GM19452 (cell line): ENCODE measurements around the gene ASB6.
"Not testable (repeated sequence)": the region's sequence is repeated elsewhere in the genome, so short reads cannot be mapped to it uniquely, and the experiment has no call there.

ENCODE experiments used
- ATAC-seq: cut with Tn5 transposase; IDR thresholded peaks from one replicate; pipeline ENCODE4 v1.9.1; 2021; ENCODE audit not compliant: unreplicated experiment

Gene ASB6

DNA sequence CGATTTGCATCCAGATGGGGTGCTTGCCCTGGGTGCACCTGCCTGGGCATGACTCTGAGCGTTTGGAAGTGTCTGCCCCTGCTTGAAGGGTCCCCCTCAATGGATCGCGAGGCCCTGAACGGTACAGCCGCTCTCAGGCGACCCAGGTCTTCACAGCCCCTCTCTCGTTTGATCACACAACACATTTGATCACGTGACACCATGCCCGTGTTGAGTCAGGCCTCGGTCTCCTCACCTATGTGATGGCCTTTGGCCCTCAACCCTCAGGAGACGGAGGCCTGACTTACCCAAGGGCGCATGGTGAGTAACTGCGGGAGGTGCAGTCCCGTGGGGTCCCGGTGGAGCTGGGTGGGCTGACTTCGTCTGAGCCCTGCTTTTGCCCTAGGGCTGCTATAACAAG is 3.0 kb upstream of the ASB6 start:
- no peak for ATAC-seq

- ATAC-seq, result no peak
These were observed 2.4 kb upstream of the ASB6 start for GRCh38 chr9:129644365-129644764.

DNA sequence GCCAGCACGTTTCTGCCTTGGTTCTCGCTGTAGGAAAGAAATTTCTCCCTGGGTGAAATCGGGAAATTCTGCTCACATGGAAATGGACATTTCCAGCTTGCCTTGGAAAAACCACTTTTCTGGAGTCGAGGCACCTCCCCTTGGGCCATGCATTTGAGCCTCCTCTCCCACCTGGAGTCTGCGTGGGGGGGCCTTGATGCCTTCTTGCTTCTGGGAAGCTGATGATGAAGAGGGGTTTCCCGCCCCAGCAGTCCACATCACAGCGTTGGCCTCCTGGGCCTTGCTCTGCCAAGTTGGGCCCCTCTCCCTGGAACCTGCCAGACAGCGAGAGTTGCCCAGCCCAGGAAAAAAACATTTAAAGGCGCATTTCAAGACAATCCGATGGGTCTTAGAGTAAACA is 1.8 kb upstream of the ASB6 start:
- no peak for ATAC-seq

DNA sequence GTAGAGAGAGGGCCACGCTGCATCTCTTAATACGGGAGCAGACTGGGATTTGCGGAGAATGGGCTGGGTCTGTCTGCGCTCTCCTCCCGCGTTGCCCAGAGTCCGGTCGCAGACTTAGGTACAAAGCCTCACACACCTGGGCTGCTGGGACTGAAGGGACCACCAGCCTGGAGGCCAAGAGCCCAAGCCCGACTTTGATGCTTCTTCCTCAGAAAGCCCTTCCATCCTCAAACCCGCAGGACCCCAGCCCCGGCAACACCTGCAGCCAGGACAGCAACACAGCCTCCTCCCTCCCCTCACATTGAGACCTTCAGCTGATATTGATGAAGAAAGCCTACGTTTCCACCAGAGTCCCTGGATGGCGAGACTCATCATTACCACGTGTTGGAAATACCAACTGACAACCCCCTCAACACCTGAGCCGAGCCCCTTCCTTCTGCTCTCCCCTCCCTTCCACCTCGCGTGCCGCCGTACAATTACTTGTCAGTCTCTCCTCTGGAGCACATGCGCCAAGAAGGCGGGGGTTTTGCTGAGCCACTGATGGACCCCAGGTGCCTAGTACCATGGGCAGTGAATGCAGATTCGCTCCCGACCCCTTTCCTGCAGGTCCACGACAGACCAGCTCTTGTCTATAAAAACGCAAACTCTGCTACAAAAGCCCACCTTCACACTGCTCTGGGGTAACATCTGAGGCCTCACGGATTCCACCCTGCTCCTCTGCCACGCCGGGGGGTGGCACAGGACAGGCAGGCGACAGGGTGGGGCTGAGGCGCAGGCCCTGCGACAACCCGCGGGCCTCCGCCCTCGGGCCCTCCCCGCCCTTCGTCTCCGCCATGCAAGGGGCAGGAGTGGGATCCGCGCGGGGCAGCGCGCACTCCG is 841 bp downstream of the ASB6 start:
- ATAC-seq, result no peak

DNA sequence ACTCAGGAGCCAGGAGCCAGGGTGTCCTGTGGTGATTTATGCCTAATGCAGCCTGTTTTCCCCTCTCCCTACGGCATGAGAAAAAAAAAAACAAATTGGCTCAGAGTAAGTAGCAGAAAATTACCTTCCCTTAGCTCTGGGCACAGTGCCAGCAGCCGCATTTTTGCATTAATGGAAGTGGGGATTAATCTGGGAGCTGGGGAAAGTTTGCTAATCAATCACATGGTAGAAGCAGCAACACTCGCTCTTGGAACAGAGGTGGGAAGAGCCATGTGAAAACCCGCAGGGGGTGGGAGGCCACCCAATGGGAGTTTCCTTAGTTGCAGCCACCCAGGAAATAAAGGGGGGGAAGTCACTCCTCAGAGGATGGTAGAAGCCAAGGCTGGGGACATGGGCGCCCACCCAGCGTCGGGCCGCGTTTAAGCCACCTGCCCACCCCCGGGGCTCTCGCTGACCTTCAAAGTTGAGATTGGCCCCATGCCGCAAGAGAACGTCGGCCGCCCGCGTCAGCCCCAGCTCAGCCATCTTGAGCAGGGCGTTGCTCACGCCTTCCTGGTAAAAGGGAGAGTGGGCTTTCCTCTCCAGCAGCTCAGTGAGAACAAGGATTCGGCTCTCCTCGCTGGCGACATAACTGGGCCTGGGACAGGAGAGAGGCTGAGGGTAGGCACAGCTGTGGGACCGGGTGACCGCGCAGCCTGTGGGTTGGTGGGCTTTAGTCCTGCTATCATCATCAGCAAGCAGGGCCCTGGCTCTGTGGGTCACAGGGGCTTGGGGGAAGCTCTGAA is 1.7 kb downstream of the ASB6 start:
- ATAC-seq, result no peak

GRCh38 chr9:129639756-129640085 is 2.2 kb downstream of the ASB6 start:
- ATAC-seq, result no peak

DNA sequence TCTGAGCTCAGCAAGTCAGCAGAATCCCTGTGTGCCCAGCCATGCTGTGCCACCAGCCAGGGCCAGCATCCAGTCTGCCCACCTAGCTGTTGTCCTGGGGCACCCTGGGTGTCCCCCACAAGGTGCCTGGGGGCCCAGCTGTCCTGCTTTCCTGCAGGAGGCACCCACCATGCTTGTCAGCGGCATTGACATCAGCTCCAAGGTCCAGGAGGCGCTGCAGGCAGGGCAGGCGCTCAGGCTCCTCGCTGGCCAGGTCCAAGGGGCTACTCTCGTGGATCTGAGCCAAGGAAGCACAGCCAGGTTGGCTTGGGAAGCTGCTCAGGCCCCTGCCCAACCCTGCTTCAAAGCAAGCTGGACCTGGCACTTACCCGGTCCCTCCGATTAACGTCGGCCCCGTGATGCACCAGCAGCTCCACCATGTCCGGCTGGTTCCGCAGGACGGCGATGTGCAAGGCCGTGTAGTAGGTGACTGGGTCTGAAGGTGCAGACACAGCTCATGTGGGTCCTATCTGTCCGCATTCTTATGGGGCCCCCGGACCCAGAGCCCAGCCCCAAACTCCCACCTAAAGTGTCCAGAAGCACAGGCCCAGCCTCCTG is 2.8 kb downstream of the ASB6 start:
- no peak for ATAC-seq

DNA sequence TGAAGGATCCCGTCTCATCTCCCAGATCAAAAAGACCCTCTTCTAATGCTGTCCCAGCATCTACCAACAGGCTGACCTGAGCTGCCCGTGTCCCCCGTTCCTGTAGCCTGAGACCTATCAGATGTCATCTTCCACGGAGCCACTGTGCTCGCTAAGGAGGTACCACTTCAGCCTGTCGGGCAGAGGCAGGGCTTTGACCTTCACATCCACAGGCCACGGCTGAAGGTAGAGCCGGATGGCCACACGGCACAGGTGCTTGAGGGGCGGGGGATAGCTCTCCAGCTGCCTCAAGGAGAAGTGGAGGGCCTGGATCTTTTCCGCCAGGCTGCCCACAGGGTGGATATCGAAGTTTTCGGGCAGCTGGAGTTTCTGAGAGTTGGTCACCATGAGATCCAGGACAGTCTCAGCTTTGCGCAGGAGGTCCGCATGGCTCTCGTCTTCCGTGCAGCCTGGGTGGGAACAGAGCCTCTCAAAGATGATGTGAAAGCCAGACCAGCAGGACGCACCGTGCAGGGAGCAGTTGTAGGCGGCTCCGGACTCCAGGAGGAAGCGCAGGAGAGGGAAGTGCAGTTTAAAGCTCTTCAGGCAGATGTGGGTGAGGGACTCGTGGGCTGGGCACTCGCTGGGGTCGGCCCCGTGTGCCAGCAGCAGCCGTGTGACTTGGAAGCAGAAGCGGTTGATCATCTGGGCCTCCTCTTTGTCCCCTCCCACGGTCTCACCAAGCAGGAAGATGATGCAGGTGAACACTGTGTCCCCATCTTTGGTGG is 4.1 kb downstream of the ASB6 start:
- ATAC-seq, result no peak

DNA sequence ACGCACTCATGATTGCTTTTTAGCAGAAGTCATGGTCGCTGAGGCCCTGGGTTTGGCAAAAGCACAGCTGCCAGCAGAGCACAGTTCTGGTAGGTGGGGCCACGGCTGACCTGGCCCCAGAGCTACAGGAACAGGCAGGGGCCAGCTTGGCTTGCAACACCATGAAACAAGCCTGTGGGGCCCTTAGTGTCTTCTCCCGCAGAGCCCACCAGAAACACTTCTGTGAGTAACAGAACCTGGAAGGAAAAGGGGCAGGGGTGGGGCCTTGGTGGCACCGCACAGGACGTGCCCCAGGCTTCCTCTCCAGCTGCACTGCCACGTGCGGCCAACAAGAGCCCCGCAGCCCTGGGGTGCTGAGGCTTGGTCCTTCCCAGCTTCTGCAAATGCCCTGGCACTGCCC is 4.8 kb downstream of the ASB6 start:
- ATAC-seq, result no peak

- not testable (repeated sequence) for ATAC-seq
These were observed 5.6 kb downstream of the ASB6 start for GRCh38 chr9:129636343-129636742.

GRCh38 chr9:129635099-129636065 is 6.6 kb downstream of the ASB6 start:
- no peak for ATAC-seq

- no peak for ATAC-seq
These were observed 8.1 kb downstream of the ASB6 start for GRCh38 chr9:129633848-129634247.

- ATAC-seq, result no peak
These were observed 8.7 kb downstream of the ASB6 start for GRCh38 chr9:129633207-129633606.

- ATAC-seq, result no peak
These were observed 9.5 kb downstream of the ASB6 start for GRCh38 chr9:129632460-129632859.

- no peak for ATAC-seq
These were observed 10.2 kb downstream of the ASB6 start for GRCh38 chr9:129631674-129632129.

GRCh38 chr9:129630967-129631673 is 10.8 kb downstream of the ASB6 start:
- ATAC-seq, result no peak

- no peak for ATAC-seq
These were observed 12.6 kb downstream of the ASB6 start for GRCh38 chr9:129629251-129629820.

DNA sequence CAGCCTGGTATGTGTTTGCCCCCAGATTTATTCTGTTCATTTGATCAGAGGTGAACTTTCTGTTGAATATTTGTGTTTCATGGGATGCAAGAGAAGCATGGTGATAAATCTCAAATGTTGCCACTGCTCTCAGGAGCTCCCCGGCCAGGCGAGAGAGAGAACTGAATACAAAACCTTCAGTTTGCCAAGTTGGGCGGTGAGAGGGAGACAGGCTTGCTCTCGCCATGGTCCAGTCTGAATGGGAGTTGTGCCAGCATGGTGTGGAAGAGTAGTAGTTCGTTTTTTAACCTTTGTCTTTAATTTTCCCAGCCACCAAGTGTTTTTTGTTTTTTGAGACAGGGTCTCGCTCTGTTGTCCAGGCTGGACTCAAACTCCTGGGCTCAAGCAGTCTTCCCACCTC is 13.2 kb downstream of the ASB6 start:
- no peak for ATAC-seq
